Measurements from ENCODE around the gene EPHB1. TPM values are rescaled to one million over a fixed set of nuclear protein-coding genes. Genes with fewer than 3 reads are reported as not detected.

EPHB1 gene
- total RNA-seq (1 to 10 TPM; 1.1 to 3.4 (median 1.8) TPM), polyA plus RNA-seq (under 1 TPM; 0.07 to 0.57 TPM)
- long read RNA-seq, donor 1, full-length matches to known transcripts: 4 of 11 reads
- long read RNA-seq, donor 1, partial matches to known transcripts: 1 of 11 reads
- long read RNA-seq, donor 1, other reads (novel, unspliced or antisense): 6 of 11 reads
- long read RNA-seq, donor 2, full-length matches to known transcripts: 1 of 10 reads
- long read RNA-seq, donor 2, partial matches to known transcripts: 3 of 10 reads
- long read RNA-seq, donor 2, other reads (novel, unspliced or antisense): 6 of 10 reads
- long read RNA-seq, donor 3: 0 reads

DNA sequence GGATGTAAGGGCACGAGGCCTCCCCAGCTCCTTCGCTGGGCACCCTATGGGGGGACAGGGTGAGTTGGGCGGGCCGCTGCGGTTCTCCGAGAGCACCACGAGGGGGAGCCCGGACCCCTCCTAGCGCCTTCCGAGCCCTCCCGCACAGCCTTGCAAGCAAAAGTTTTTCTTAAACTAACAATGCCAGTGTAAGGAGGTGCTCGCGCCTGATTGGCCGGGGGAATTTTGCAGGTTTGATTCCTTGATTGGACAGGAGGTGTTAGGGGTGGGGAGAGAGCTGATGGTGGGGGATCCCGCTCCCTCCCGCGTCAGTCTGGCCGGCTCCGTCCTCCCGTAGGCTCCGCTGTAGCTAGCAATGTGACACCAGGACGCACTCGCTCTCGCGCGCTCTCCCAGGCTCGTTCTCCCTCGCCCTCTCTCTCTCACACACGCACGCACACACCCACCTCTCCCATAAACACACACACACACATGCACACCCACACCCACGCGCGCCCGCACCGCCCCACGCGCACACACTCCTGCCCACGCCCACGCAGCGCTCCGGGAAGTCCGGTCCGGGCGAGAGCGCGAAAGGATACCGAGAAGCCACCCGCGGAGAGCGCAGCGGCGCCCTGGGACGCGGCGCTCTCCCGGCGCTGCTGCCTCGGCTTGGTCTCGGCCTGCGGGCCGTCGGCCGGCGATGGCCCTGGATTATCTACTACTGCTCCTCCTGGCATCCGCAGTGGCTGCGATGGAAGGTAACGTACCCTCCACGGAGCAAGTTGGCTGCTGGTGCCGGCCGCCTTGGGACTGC lies at the start of gene EPHB1:
EPHB1 (plus strand) TSS at position 311 of the 796 bp plus-strand sequence.
- WGBS, 2 donors: 0 to 1% methylated on average over 70 of the region's 70 CpGs
- Histone ChIP-seq H3K4me3 (peak within 1 kb of the TSS; percentile 12 to 67 (median 58)), H3K27me3 (peaks cover 0 to 45% (median 34%) of the 10 kb centered on the region in 7 donors), H3K36me3 (no peaks in the 10 kb centered on the region), H3K27ac (peak within 1 kb of the TSS in 1 of 10 donors; percentile 4), H3K4me1 (peaks cover 10 to 30% (median 21%) of the 10 kb centered on the region in 9 donors), H3K9me3 (no peaks in the 10 kb centered on the region)
- intact Hi-C loops (cut with DNase I): loop anchor here (1.0 to 10.0 kb wide), 11 partner anchors 450 to 1250 kb away; no protein-coding TSS in a partner anchor
- ATAC-seq (peak; percentile 86 to 96 (median 92)), DNase-seq (peak; percentile 79 to 80)
- TF ChIP-seq, protein P1, sequence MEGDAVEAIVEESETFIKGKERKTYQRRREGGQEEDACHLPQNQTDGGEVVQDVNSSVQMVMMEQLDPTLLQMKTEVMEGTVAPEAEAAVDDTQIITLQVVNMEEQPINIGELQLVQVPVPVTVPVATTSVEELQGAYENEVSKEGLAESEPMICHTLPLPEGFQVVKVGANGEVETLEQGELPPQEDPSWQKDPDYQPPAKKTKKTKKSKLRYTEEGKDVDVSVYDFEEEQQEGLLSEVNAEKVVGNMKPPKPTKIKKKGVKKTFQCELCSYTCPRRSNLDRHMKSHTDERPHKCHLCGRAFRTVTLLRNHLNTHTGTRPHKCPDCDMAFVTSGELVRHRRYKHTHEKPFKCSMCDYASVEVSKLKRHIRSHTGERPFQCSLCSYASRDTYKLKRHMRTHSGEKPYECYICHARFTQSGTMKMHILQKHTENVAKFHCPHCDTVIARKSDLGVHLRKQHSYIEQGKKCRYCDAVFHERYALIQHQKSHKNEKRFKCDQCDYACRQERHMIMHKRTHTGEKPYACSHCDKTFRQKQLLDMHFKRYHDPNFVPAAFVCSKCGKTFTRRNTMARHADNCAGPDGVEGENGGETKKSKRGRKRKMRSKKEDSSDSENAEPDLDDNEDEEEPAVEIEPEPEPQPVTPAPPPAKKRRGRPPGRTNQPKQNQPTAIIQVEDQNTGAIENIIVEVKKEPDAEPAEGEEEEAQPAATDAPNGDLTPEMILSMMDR (IDR thresholded peaks at IDR 0.05): peak; percentile 88 to 97 (median 94)

DNA sequence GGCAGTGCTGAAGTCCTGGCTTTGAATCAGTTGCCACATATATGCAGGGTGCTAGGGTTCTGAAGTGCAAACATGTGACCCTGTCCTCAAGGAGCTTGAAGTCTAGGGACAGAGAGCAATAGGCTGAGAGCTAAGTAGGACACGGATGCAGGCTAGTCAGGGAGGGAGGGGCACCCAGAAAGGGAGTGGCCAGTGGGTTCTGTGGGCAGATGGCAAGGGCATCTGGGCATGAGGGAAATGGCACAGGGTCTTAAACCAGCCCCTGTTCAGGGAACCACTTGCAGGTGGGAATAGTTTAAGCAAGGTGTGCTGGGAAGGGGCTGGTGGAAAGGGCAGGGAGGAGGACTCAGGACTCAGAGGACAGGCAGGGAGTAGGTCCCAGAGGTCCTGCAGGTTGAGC lies 46.4 kb upstream of the EPHB1 start:
- Histone ChIP-seq H3K36me3 (no peaks in the 10 kb centered on the region), H3K27ac (no peak overlapping the region), H3K27me3 (peaks cover 0 to 3% (median 0%) of the 10 kb centered on the region in 7 donors), H3K4me1 (peaks cover 0 to 17% (median 5%) of the 10 kb centered on the region in 9 donors), H3K9me3 (no peaks in the 10 kb centered on the region), H3K4me3 (no peak overlapping the region)
- TF ChIP-seq, protein P1 (IDR thresholded peaks at IDR 0.05): no peak
- ATAC-seq: no peak
- 85 to 89% methylated on average over 1 of the region's 1 CpG for WGBS, 2 donors
- intact Hi-C loops (cut with DNase I): no loop called here
- no peak for DNase-seq

DNA sequence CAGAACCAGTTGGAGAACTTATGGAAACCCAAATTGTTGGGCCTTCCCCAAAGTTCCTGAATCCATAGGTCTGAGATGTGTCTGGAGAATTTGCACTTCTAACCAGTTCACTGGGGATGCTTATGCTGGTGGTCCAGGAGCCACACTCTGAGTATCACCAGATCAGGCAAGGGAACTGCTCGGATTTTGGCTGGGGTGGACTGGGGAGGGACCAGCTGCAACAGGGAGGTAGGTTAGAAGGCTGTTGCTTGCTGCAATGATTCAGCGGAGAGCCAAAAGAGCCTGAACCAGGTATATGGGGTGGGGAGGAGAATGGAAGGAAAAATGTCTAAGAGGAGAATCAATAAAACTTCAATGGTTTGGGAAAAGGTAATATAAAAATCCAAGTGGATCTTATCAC lies 45.9 kb upstream of the EPHB1 start:
- Histone ChIP-seq H3K27ac (no peak overlapping the region), H3K27me3 (peaks cover 0 to 3% (median 0%) of the 10 kb centered on the region in 7 donors), H3K4me3 (no peak overlapping the region), H3K4me1 (peaks cover 0 to 21% (median 5%) of the 10 kb centered on the region in 9 donors), H3K9me3 (no peaks in the 10 kb centered on the region), H3K36me3 (no peaks in the 10 kb centered on the region)
- TF ChIP-seq, protein P1 (IDR thresholded peaks at IDR 0.05): no peak
- 82 to 83% methylated on average over 2 of the region's 2 CpGs for WGBS, 2 donors
- DNase-seq: no peak
- no peak for ATAC-seq
- intact Hi-C loops (cut with DNase I): no loop called here

GRCh38 chr3:134749802-134750553 lies 45.1 kb upstream of the EPHB1 start:
- H3K9me3 ChIP-seq: no peaks in the 10 kb centered on the region
- TF ChIP-seq, protein P1 (IDR thresholded peaks at IDR 0.05): no peak
- intact Hi-C loops (cut with DNase I): loop anchor here in 6 of 10 donors (5.0 to 10.0 kb wide), 6 partner anchors 53 to 145 kb away; partner anchors contain the start of gene KY (in 2 of the 6)
- DNase-seq: no peak
- WGBS, 2 donors: 71 to 83% methylated on average over 7 of the region's 7 CpGs
- ATAC-seq: no peak
- H3K27ac ChIP-seq: no peak overlapping the region
- H3K27me3 ChIP-seq: peaks cover 0 to 3% (median 0%) of the 10 kb centered on the region in 7 donors
- no peak overlapping the region for H3K4me3 ChIP-seq
- H3K36me3 ChIP-seq: no peaks in the 10 kb centered on the region
- H3K4me1 ChIP-seq: peaks cover 0 to 21% (median 5%) of the 10 kb centered on the region in 9 donors

Data from heart right ventricle (tissue), 16 donors.